HepG2 (cell line): ENCODE results near the gene TGIF1. TPM values are rescaled to one million over a fixed set of nuclear protein-coding genes. Genes with fewer than 3 reads are reported as not detected.

ENCODE experiments used
- ETV5 ChIP-seq: IDR thresholded peaks from 2 replicates; pipeline ENCODE4 v1.6.1; 2018; ENCODE audit warnings: missing biosample characterization, missing genetic modification reagents, inconsistent platforms, borderline replicate concordance
- GLMP ChIP-seq: sonication (generic); formaldehyde crosslinking; IDR thresholded peaks from 2 replicates; pipeline ENCODE4 v1.9.0; 2021; ENCODE audit warnings: missing genetic modification reagents, mild to moderate bottlenecking, borderline replicate concordance
- KIAA2018 ChIP-seq: sonication (generic); formaldehyde crosslinking; IDR thresholded peaks from 2 replicates; pipeline ENCODE4 v1.5.0; 2020; ENCODE audit warnings: mild to moderate bottlenecking, missing genetic modification reagents, borderline replicate concordance
- KMT2B ChIP-seq: IDR thresholded peaks from 2 replicates; pipeline ENCODE4 v1.6.1; 2016; ENCODE audit warnings: missing genetic modification reagents, missing compliant biosample characterization
- LCORL ChIP-seq, 2 experiments: fragments of 450-650 bp in 1 of 2; sonication (generic) in 1 of 2; formaldehyde crosslinking in 1 of 2; IDR thresholded peaks; 2 replicates each; pipeline versions ENCODE4 v1.5.0 to v1.6.1; 2017 to 2020; ENCODE audit warnings: antibody characterized with exemption in 1 of 2, missing genetic modification reagents in 1 of 2
- MIER3 ChIP-seq: IDR thresholded peaks from 2 replicates; pipeline ENCODE4 v1.6.1; 2016; ENCODE audit warnings: missing compliant biosample characterization, borderline replicate concordance
- POGZ ChIP-seq: sonication (generic); formaldehyde crosslinking; IDR thresholded peaks from 2 replicates; pipeline ENCODE4 v1.4.0; 2020; ENCODE audit warnings: mild to moderate bottlenecking, missing genetic modification reagents
- RBFOX2 ChIP-seq: fragments of 200-400 bp; formaldehyde crosslinking; IDR thresholded peaks from 2 replicates; pipeline ENCODE4 v1.6.1; 2017; ENCODE audit warnings: low read depth, mild to moderate bottlenecking, low read length
- REXO4 ChIP-seq: sonication (generic); formaldehyde crosslinking; IDR thresholded peaks from 2 replicates; pipeline ENCODE4 v1.8.0; 2022; ENCODE audit warnings: missing genetic modification reagents, mild to moderate bottlenecking, borderline replicate concordance
- SALL1 ChIP-seq: sonication (generic); formaldehyde crosslinking; IDR thresholded peaks from 2 replicates; pipeline ENCODE4 v1.8.0; 2022; ENCODE audit warnings: mild to moderate bottlenecking, missing genetic modification reagents
- SRSF9 ChIP-seq: fragments of 200-400 bp; formaldehyde crosslinking; IDR thresholded peaks from 2 replicates; pipeline ENCODE4 v1.6.1; 2018; ENCODE audit warnings: borderline replicate concordance, mild to moderate bottlenecking, low read depth, low read length; ENCODE audit not compliant: insufficient read depth, poor library complexity, severe bottlenecking
- YEATS4 ChIP-seq: sonication (generic); formaldehyde crosslinking; IDR thresholded peaks from 2 replicates; pipeline ENCODE4 v1.4.0; 2020; ENCODE audit warnings: missing genetic modification reagents, borderline replicate concordance
- ZFP36L1 ChIP-seq: sonication (generic); formaldehyde crosslinking; IDR thresholded peaks from 2 replicates; pipeline ENCODE4 v1.8.0; 2022; ENCODE audit warnings: mild to moderate bottlenecking, missing genetic modification reagents, moderate library complexity
- ZNF512 ChIP-seq: sonication (generic); formaldehyde crosslinking; IDR thresholded peaks from 2 replicates; pipeline ENCODE4 v1.4.0; 2020; ENCODE audit warnings: mild to moderate bottlenecking, missing genetic modification reagents
- polyA plus RNA-seq, 8 experiments: library from polyadenylated mRNA; depleted of rRNA in 3 of 8; stranded (reverse) in 7 of 8; unstranded in 1 of 8; fragments of >200 nt; fragmentation: Illumina TruSeq in 4 of 8; extraction: Trizol in 4 of 8; gene quantifications; 2 replicates each; pipeline versions ENCODE4 v1.2.1 to v1.2.3, GENCODE V29; 2011 to 2016; ENCODE audit warnings: low read depth in 4 of 8, missing spikeins in 1 of 8, mixed read lengths in 1 of 8; ENCODE audit not compliant: insufficient read depth in 1 of 8
- total RNA-seq, 5 experiments: library from RNA; depleted of rRNA; stranded (reverse); fragments of >200 nt; fragmentation: Illumina TruSeq; extraction: Trizol; gene quantifications; 2 replicates each; pipeline ENCODE4 v1.2.3, GENCODE V29; 2016; ENCODE audit warnings: low read depth in 1 of 5

Gene TGIF1
- total and polyA plus RNA-seq, 2 of the 13 experiments (the other 11 are each of a cell fraction or from before 2014, with no cell fraction given) = 50.0 to 76.1 TPM

GRCh38 chr18:3455907-3456685 lies 6.1 kb downstream of the TGIF1 start (continued):
- TF ChIP-seq RBFOX2 (peak; percentile 73), ZNF512 (CRISPR knock-in tag) (no peak), REXO4 (CRISPR knock-in tag) (no peak), ETV5 (CRISPR knock-in tag) (no peak), KMT2B (0 out of 2 replicates have a peak, but pooled peaks have one; percentile 37), SALL1 (peak; percentile 22; the same call in 1 of the 2 replicates), YEATS4 (peak; percentile 40; the same call in 1 of the 2 replicates), LCORL (IDR thresholded peaks at IDR 0.05) (no peak), LCORL (CRISPR knock-in tag; IDR thresholded peaks at IDR 0.05) (no peak), POGZ (no peak), ZFP36L1 (CRISPR knock-in tag) (no peak), KIAA2018 (CRISPR knock-in tag) (no peak), SRSF9 (no peak), MIER3 (CRISPR knock-in tag) (no peak), GLMP (CRISPR knock-in tag) (no peak)
